ENCODE data around the gene PPARG.

DNA sequence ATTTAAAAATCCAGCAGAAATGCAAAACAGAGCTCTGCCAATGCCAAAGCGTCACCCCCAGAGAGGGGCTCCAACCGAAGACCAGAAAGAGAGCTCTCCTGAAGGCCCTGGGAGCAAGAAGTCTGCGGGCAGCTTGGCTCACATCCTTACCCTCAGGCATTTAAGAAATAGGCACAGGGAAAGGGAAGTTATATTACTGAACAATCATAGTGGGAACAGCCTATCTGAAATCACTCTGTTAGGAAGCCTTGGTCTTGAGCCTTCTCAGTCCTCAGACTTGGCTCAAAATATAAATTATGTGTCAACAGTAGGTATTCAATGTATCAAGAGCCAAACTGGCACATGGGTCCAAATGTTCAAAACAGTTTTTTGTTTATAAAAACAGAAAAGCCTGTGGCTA lies 10.3 kb upstream of the PPARG start:
- TF ChIP-seq ZNF274 (IDR thresholded peaks at IDR 0.05; ENCODE audit: low read depth, low read length) (no peak), YY1 (IDR thresholded peaks at IDR 0.05; ENCODE audit: insufficient read depth, insufficient read length) (no peak)
